BE2C (cell line): Measurements from ENCODE around the gene STX18.

Experiments used
- DNase-seq: peaks from one replicate; pipeline ENCODE4 v3.0.0-alpha.2; 2020
- H3K27me3 ChIP-seq: fragments of 250-450 bp; sonication (Bioruptor Pico); 2 replicates; pipeline ENCODE4 v1.5.1; 2020; ENCODE audit warnings: mild to moderate bottlenecking
- H3K36me3 ChIP-seq: fragments of 250-450 bp; sonication (Bioruptor Pico); 2 replicates; pipeline ENCODE4 v1.5.1; 2020; ENCODE audit warnings: mild to moderate bottlenecking
- H3K4me1 ChIP-seq: fragments of 250-450 bp; sonication (Bioruptor Pico); 2 replicates; pipeline ENCODE4 v1.5.1; 2020
- H3K4me3 ChIP-seq: 2 replicates; pipeline ENCODE4 v1.5.1; 2011; ENCODE audit warnings: low read depth, low read length
- H3K9me3 ChIP-seq: fragments of 250-450 bp; sonication (Bioruptor Pico); 2 replicates; pipeline ENCODE4 v1.5.1; 2020
- TF ChIP-seq, protein P1 (sequence below): IDR thresholded peaks from 2 replicates; pipeline ENCODE4 v1.5.1; 2012; ENCODE audit warnings: mild to moderate bottlenecking, low read depth, low read length

The STX18 gene

DNA sequence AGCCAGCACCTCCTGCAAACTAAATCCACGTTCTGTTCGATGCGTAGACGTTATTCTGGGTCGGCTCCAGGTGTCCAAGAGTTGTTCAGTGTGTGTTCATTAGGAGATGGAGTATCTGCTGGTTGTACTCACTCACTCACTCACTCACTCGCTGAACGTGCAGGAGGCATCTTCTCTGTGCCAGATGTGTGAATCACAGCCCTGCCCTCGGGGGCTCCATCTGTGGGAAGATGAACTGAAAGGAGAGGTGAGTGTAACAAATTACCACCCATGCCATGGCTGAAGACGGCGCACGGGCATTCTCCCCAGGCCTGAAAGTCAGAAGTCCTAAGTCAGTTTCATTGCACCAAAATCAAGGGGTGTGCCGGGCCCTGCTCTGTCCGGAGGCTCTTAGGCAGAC, 138.9 kb downstream of the STX18 start:
- no peak for DNase-seq
- no peaks in the 10 kb centered on the region for H3K9me3 ChIP-seq
- H3K4me3 ChIP-seq, result no peak overlapping the region
- peaks cover 59% of the 10 kb centered on the region for H3K36me3 ChIP-seq
- TF ChIP-seq, protein P1, sequence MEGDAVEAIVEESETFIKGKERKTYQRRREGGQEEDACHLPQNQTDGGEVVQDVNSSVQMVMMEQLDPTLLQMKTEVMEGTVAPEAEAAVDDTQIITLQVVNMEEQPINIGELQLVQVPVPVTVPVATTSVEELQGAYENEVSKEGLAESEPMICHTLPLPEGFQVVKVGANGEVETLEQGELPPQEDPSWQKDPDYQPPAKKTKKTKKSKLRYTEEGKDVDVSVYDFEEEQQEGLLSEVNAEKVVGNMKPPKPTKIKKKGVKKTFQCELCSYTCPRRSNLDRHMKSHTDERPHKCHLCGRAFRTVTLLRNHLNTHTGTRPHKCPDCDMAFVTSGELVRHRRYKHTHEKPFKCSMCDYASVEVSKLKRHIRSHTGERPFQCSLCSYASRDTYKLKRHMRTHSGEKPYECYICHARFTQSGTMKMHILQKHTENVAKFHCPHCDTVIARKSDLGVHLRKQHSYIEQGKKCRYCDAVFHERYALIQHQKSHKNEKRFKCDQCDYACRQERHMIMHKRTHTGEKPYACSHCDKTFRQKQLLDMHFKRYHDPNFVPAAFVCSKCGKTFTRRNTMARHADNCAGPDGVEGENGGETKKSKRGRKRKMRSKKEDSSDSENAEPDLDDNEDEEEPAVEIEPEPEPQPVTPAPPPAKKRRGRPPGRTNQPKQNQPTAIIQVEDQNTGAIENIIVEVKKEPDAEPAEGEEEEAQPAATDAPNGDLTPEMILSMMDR, result no peak
- H3K4me1 ChIP-seq, result peaks cover 47% of the 10 kb centered on the region
- no peaks in the 10 kb centered on the region for H3K27me3 ChIP-seq

DNA sequence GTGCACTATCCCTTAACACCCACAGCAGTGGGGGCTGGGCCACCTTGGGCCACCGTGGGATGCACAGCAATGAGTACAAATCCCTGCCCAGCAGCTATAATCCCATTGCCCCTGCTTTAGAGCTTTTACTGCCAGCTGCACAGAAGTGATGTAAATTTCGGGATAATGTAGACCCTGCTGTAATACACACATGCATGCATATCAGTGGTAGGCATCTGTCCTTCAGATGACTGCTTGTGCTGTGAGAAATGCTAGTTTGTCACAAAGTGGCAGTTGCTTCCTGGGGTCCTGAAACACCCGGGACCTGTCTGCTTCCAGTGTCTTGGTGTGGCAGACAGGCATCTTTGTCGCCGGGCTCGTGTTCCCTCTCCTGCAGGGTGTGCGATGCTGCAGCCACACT, 140.8 kb downstream of the STX18 start:
- H3K27me3 ChIP-seq, result no peaks in the 10 kb centered on the region
- H3K9me3 ChIP-seq, result no peaks in the 10 kb centered on the region
- H3K36me3 ChIP-seq, result peaks cover 69% of the 10 kb centered on the region
- 0 out of 2 replicates have a peak overlapping the region, but pooled peaks have one; percentile 6 for H3K4me3 ChIP-seq
- DNase-seq, result peak; percentile 52
- peaks cover 42% of the 10 kb centered on the region for H3K4me1 ChIP-seq
- TF ChIP-seq, protein P1, result no peak

DNA sequence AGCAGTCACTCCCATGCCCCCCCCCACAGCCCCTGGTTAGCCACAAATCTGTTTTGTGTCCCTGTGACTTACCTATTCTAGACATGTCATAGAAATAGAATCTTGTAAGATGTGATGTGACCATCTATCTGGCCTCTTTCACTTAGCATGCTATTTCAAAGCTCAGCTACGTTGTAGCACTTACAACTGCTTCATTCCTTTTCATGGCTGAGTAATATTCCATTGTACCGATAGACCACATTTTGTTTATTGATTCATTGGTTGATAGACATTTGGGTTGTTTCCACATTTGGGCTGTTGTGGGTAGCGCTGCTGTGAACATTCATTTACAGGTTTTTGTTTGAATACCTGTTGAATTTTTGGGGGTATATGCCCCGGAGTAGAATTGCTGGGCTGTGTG, 143.4 kb downstream of the STX18 start:
- Histone ChIP-seq H3K27me3 (no peaks in the 10 kb centered on the region), H3K4me3 (no peak overlapping the region), H3K36me3 (peaks cover 73% of the 10 kb centered on the region), H3K4me1 (peaks cover 56% of the 10 kb centered on the region), H3K9me3 (no peaks in the 10 kb centered on the region)
- TF ChIP-seq, protein P1, result no peak
- no peak for DNase-seq

DNA sequence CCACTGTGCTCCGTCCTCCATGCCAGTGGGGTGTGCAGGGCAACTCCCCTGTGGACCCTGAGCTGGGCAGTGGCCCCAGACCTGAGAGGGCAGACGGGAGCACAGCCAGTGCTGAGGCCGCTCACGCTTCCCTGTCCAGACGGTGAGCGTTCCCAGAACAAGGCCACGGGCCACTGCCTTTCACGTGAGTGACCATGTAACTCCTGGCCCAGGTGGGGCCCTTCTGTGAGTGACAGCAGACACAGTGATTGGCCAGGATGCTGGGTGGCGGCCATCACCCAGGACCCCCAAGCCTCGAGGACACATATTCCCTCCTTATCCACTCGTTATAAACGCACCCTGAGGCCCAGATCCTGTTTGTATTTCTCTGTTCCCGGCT, 144.4 kb downstream of the STX18 start:
- DNase-seq, result no peak
- H3K36me3 ChIP-seq, result peaks cover 73% of the 10 kb centered on the region
- H3K9me3 ChIP-seq, result no peaks in the 10 kb centered on the region
- no peaks in the 10 kb centered on the region for H3K27me3 ChIP-seq
- no peak overlapping the region for H3K4me3 ChIP-seq
- peaks cover 55% of the 10 kb centered on the region for H3K4me1 ChIP-seq
- TF ChIP-seq, protein P1, result no peak

DNA sequence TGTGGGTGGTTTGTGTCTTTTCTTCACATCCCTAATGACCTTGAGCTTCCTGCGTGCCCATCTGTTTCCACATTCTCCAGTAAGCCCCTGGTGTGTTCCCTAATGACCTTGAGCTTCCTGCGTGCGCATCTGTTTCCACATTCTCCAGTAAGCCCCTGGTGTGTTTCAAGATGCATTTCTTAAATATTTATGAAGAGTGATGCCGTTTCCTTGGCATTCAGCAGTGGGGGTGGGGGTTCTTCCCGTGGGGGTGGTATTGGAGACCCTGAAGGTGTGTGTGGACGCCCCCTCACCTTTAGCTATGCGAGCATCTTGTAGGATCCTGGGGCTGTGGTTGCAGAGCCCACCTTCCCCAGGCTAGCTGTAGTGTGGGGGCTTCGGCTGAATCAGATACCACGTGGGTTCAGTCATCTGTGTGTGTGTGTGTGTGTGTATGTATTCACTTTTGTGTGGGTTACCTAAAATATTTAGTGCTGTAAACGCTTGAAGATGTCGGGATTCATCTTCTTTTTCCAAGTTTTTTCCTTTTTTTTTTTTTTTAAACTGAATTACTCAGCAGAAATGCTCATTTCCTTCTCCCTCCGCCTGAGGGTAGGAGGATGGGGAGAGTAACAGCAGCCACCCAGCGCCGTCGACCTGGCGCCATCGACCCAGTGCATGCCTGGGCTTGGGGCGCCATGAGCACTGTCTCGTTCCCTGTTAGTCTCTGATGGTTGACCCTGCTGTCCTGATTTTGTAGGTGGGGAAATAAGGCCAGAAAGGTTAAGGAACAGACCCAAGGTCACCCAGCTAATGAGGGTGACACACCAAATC, 145.0 kb downstream of the STX18 start:
- Histone ChIP-seq H3K27me3 (no peaks in the 10 kb centered on the region), H3K4me1 (peaks cover 61% of the 10 kb centered on the region), H3K36me3 (peaks cover 79% of the 10 kb centered on the region), H3K9me3 (no peaks in the 10 kb centered on the region), H3K4me3 (peak overlapping the region; percentile 43)
- DNase-seq, result no peak
- TF ChIP-seq, protein P1, result no peak
